ENCODE measurements around the gene SPRY4. TPM values are rescaled to one million over a fixed set of nuclear protein-coding genes. Genes with fewer than 3 reads are reported as not detected.

Gene SPRY4
- total and polyA plus RNA-seq, 2 of the 8 experiments (the other 6 are each of a cell fraction or from before 2014, with no cell fraction given) = 59.1 to 113 TPM

DNA sequence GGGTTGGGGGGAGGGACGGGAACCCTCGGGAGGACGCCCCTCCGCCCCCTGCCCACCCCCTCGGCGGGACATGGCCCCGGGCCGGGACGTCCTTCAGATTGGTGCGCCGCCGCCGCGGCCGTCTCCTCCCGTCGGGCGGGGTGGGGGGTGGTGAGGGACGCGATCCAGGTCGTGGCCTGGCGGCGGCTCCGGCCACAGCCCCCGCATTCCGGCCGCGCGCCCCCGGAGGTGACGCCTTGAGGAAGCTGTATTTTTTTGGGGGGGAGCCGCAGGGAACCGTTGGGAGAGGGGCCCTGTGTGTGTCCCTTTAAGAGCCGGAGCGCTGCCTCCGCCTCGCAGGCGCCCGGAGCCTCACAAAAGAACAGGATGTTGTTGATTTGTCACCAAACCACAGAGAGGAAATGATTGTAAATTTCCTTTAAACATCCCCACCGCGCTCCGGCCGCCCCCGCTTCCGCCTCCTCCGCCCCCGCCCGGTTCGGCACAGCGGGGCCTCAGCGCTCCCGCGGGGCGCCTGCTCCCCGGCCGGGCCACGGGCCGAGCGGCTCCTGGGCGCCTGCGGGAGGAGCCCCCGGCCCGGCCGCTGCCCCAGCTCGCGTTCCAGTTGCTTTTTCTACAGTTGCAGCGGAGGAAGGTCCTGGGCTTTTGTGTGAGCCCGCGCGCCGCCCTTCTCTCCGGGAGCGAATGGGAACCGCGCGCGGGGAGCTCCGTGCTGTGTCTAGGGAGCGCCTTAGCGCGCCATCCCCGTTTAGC lies 32.1 kb upstream of the SPRY4 start (continued):
- TF ChIP-seq CBX5 (IDR thresholded peaks at IDR 0.05; ENCODE audit: low read depth, low read length) (no peak), POLR2AphosphoS5 (IDR thresholded peaks at IDR 0.05; ENCODE audit: low read depth, low read length) (no peak; the same call in 1 of the 2 replicates), EGR1 (IDR thresholded peaks at IDR 0.05; ENCODE audit: borderline replicate concordance, low read depth, low read length) (peak; percentile 100), NANOG (IDR thresholded peaks at IDR 0.05; ENCODE audit: insufficient read depth, low read depth, low read length, poor library complexity, severe bottlenecking) (no peak), PHF8 (conservative IDR thresholded peaks at IDR 0.05; ENCODE audit: low read depth, low read length) (peak; percentile 57), GABPA (IDR thresholded peaks at IDR 0.05; ENCODE audit: borderline replicate concordance, insufficient read depth, low read length) (no peak), TEAD4 (IDR thresholded peaks at IDR 0.05; ENCODE audit: low read depth, low read length) (peak; percentile 86; the same call in 1 of the 2 replicates), GTF2F1 (IDR thresholded peaks at IDR 0.05; ENCODE audit: borderline replicate concordance, low read depth, low read length) (no peak; the same call in 1 of the 2 replicates), CREB1 (IDR thresholded peaks at IDR 0.05) (peak; percentile 73), TAF1 (IDR thresholded peaks at IDR 0.05; ENCODE audit: low read depth, low read length) (peak; percentile 67), KDM1A (IDR thresholded peaks at IDR 0.05; ENCODE audit: borderline replicate concordance, low read length) (no peak; the same call in 1 of the 2 replicates), POLR2A (IDR thresholded peaks at IDR 0.05; ENCODE audit: control extremely low read depth in 1 of 2, low read depth in 2 of 2, low read length in 2 of 2) (peak in 1 of 2 experiments; percentile 53; a peak in 1 of 3 replicates), SUZ12 (IDR thresholded peaks at IDR 0.05; ENCODE audit: low read length) (no peak), SRF (IDR thresholded peaks at IDR 0.05; ENCODE audit: low read depth, low read length) (no peak), ASH2L (IDR thresholded peaks at IDR 0.05; ENCODE audit: low read length) (peak; percentile 93), BCL11A (IDR thresholded peaks at IDR 0.05; ENCODE audit: low read depth in 2 of 2, low read length in 2 of 2) (no peak), BRCA1 (IDR thresholded peaks at IDR 0.05; ENCODE audit: low read depth, low read length) (no peak), SP1 (IDR thresholded peaks at IDR 0.05; ENCODE audit: low read depth, low read length) (peak; percentile 48; the same call in 1 of the 2 replicates), EP300 (IDR thresholded peaks at IDR 0.05; ENCODE audit: borderline replicate concordance in 1 of 2, low read depth in 2 of 2, low read length in 2 of 2) (peak in 1 of 2 experiments; percentile 10; a peak in 1 of 3 replicates), SIN3A (conservative IDR thresholded peaks at IDR 0.05 in 1 of 2, IDR thresholded peaks at IDR 0.05 in 1 of 2; ENCODE audit: low read depth in 1 of 2, low read length in 2 of 2) (peak in 1 of 2 experiments; percentile 16; a peak in 1 of 4 replicates), TAF7 (optimal IDR thresholded peaks at IDR 0.05; ENCODE audit: borderline replicate concordance, low read depth, low read length) (peak; percentile 47)
- TF ChIP-seq, protein P1, sequence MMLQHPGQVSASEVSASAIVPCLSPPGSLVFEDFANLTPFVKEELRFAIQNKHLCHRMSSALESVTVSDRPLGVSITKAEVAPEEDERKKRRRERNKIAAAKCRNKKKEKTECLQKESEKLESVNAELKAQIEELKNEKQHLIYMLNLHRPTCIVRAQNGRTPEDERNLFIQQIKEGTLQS (IDR thresholded peaks at IDR 0.05; ENCODE audit: insufficient read depth, low read depth, low read length) = no peak
- TF ChIP-seq, protein P2, sequence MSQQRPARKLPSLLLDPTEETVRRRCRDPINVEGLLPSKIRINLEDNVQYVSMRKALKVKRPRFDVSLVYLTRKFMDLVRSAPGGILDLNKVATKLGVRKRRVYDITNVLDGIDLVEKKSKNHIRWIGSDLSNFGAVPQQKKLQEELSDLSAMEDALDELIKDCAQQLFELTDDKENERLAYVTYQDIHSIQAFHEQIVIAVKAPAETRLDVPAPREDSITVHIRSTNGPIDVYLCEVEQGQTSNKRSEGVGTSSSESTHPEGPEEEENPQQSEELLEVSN (IDR thresholded peaks at IDR 0.05) = no peak

Measured in H1 (cell line).